HCT116 (cell line): ENCODE data around the gene KRI1. TPM values are rescaled to one million over a fixed set of nuclear protein-coding genes. Genes with fewer than 3 reads are reported as not detected.
A peak's percentile ranks its signal among the peaks of the same experiment; 100 is the strongest.

Experiments used
- ATAC-seq: fragments of 200-7000 bp; cut with Tn5 transposase; 2 replicates; pipeline ENCODE4 v1.9.1; 2020; ENCODE audit warnings: mild to moderate bottlenecking, moderate library complexity
- BruUV-seq: library from RNA; stranded (reverse); fragments of 400-500 nt; replicated peaks from 2 replicates; lab custom pipeline; 2021; lab: Mats Ljungman, UMichigan
- CTCF ChIA-PET: fragments of 300-600 bp; sonication (Branson Sonifier 250); formaldehyde crosslinking; loops from one replicate; lab custom pipeline; 2021; ENCODE audit warnings: antibody characterized with exemption; lab: Charles Lee
- POLR2A ChIA-PET: fragments of 300-600, 350-600 bp; sonication (Branson Sonifier 250); formaldehyde crosslinking; loops from one replicate; lab custom pipeline; 2021; ENCODE audit warnings: antibody characterized with exemption; lab: Charles Lee
- RAD21 ChIA-PET, 2 experiments: fragments of 300-600 bp; sonication (Branson Sonifier 250); formaldehyde crosslinking; loops; one replicate each; lab custom pipeline; 2023; ENCODE audit warnings: low total read pairs in 2 of 2; ENCODE audit not compliant: uncharacterized antibody in 2 of 2, unreplicated experiment in 2 of 2, low non-redundant PET in 1 of 2; lab: Charles Lee
- DNase-seq: peaks from one replicate; pipeline ENCODE4 v3.0.0-alpha.2; 2010; ENCODE audit warnings: low read depth, low spot score
- H2AFZ ChIP-seq: fragments of 200-600 bp; shearing (Covaris generic), sonication (generic); 2 replicates; pipeline ENCODE4 v1.6.1; 2017; ENCODE audit warnings: low read depth, mixed run types, mixed read lengths, antibody characterized with exemption, low read length; ENCODE audit not compliant: poor library complexity, severe bottlenecking
- H3K27ac ChIP-seq: 2 replicates; pipeline ENCODE4 v1.5.1; 2012; ENCODE audit warnings: low read depth, low read length
- H3K27me3 ChIP-seq: fragments of 200-600 bp; sonication (generic); 2 replicates; pipeline ENCODE4 v1.6.1; 2016; ENCODE audit warnings: mixed run types, low read length, mixed read lengths; ENCODE audit not compliant: insufficient read depth
- H3K36me3 ChIP-seq, 2 experiments: fragments of 200-500 bp in 1 of 2; fragments of 200-600 bp in 1 of 2; sonication (Bioruptor generic) in 1 of 2; sonication (generic) in 1 of 2; 2 replicates each; pipeline versions ENCODE4 v1.5.1 to v1.6.1; 2014 to 2016; ENCODE audit warnings: low read length in 2 of 2, inconsistent platforms in 1 of 2, mixed read lengths in 1 of 2, mixed run types in 1 of 2; ENCODE audit not compliant: insufficient read depth in 2 of 2, control insufficient read depth in 1 of 2
- H3K4me1 ChIP-seq, 2 experiments: fragments of 200-600 bp in 1 of 2; sonication (generic) in 1 of 2; 2 replicates each; pipeline versions ENCODE4 v1.5.1 to v1.6.1; 2012 to 2017; ENCODE audit warnings: low read length in 2 of 2, inconsistent platforms in 1 of 2, mild to moderate bottlenecking in 1 of 2, mixed read lengths in 1 of 2, mixed run types in 1 of 2, moderate library complexity in 1 of 2; ENCODE audit not compliant: insufficient read depth in 2 of 2, control insufficient read depth in 1 of 2
- H3K4me2 ChIP-seq: fragments of 200-600 bp; sonication (generic); 2 replicates; pipeline ENCODE4 v1.6.1; 2017; ENCODE audit warnings: mixed run types, low read length, mixed read lengths
- H3K4me3 ChIP-seq, 2 experiments: fragments of 200-600 bp in 1 of 2; sonication (generic) in 1 of 2; replicated peaks in 1 of 2; 2 replicates each; pipeline ENCODE4 v1.5.1; 2011 to 2016; ENCODE audit warnings: low read length in 2 of 2, control low read depth in 1 of 2, low read depth in 1 of 2, mild to moderate bottlenecking in 1 of 2, mixed read lengths in 1 of 2, mixed run types in 1 of 2
- H3K79me2 ChIP-seq: fragments of 200-600 bp; sonication (generic); 2 replicates; pipeline ENCODE4 v1.6.1; 2017; ENCODE audit warnings: mild to moderate bottlenecking, mixed run types, low read length, moderate library complexity, mixed read lengths; ENCODE audit not compliant: insufficient read depth
- H3K9ac ChIP-seq: fragments of 200-600 bp; sonication (generic); 2 replicates; pipeline ENCODE4 v1.6.1; 2016; ENCODE audit warnings: low read length, mixed read lengths
- H3K9me2 ChIP-seq: fragments of 200-600 bp; sonication (generic), shearing (Covaris generic); 2 replicates; pipeline ENCODE4 v1.6.1; 2017; ENCODE audit warnings: mixed run types, mild to moderate bottlenecking, moderate library complexity; ENCODE audit not compliant: insufficient read depth
- H3K9me3 ChIP-seq, 2 experiments: fragments of 200-500 bp in 1 of 2; fragments of 200-600 bp in 1 of 2; sonication (Bioruptor generic) in 1 of 2; sonication (generic) in 1 of 2; 2 replicates each; pipeline ENCODE4 v1.6.1; 2014 to 2017; ENCODE audit warnings: low read length in 2 of 2, mixed read lengths in 2 of 2, inconsistent platforms in 1 of 2, low read depth in 1 of 2, mild to moderate bottlenecking in 1 of 2, mixed run types in 1 of 2, moderate library complexity in 1 of 2; ENCODE audit not compliant: control insufficient read depth in 1 of 2, insufficient read depth in 1 of 2
- H4K20me1 ChIP-seq: fragments of 200-600 bp; sonication (generic), shearing (Covaris generic); 2 replicates; pipeline ENCODE4 v1.6.1; 2017; ENCODE audit warnings: mixed run types, mild to moderate bottlenecking, moderate library complexity; ENCODE audit not compliant: insufficient read depth
- CBX3 ChIP-seq: IDR thresholded peaks from 2 replicates; pipeline ENCODE4 v1.6.1; 2012; ENCODE audit warnings: low read depth
- CTCF ChIP-seq, 3 experiments: fragments of 200-600 bp in 1 of 3; sonication (generic) in 1 of 3; IDR thresholded peaks in 2 of 3; conservative IDR thresholded peaks in 1 of 3; 2 replicates each; pipeline ENCODE4 v1.5.1; 2012 to 2017; ENCODE audit warnings: low read depth in 2 of 3, low read length in 2 of 3, antibody characterized with exemption in 1 of 3, borderline replicate concordance in 1 of 3, control low read depth in 1 of 3, mild to moderate bottlenecking in 1 of 3, mixed read lengths in 1 of 3, mixed run types in 1 of 3, moderate library complexity in 1 of 3; ENCODE audit not compliant: insufficient read depth in 1 of 3
- MAX ChIP-seq: IDR thresholded peaks from 2 replicates; pipeline ENCODE4 v1.6.1; 2012
- POLR2AphosphoS5 ChIP-seq: IDR thresholded peaks from 2 replicates; pipeline ENCODE4 v1.6.1; 2011; ENCODE audit warnings: mild to moderate bottlenecking, low read depth, low read length, moderate library complexity
- ZBTB33 ChIP-seq: IDR thresholded peaks from 2 replicates; pipeline ENCODE4 v1.6.1; 2011; ENCODE audit warnings: mild to moderate bottlenecking, low read length, moderate library complexity; ENCODE audit not compliant: insufficient replicate concordance; ENCODE audit errors: extremely low read depth
- intact Hi-C: fragments of 100-400 bp; cut with micrococcal nuclease; formaldehyde crosslinking; loops from 2 replicates; pipeline ENCODE4 v1.10.0; 2022
- microRNA counts: library from miRNA; unstranded; fragments of <30 nt; microRNA quantifications from one replicate; lab custom pipeline; 2015
- microRNA-seq: library from miRNA; unstranded; fragments of <30 nt; microRNA quantifications from one replicate; pipeline ENCODE4, GENCODE V29; 2016; ENCODE audit warnings: borderline number of aligned reads
- total RNA-seq: library from RNA; stranded (reverse); gene quantifications from one replicate; pipeline ENCODE4 v1.2.1, GENCODE V29; 2021; ENCODE audit not compliant: unreplicated experiment

The KRI1 gene
- total RNA-seq, 1 experiment from 2014 or later: 44.0 TPM

GRCh38 chr19:10505583-10506229, 60.1 kb downstream of the KRI1 start:
- BruUV-seq: no TSS peak
- no peak overlapping the region for H3K4me3 ChIP-seq
- peak overlapping the region; percentile 10; the same call in 1 of the 2 replicates for H3K9ac ChIP-seq
- peak; percentile 31 for ATAC-seq
- peak overlapping the region; percentile 58 for H3K4me2 ChIP-seq
- H3K9me3 ChIP-seq: no peaks in the 10 kb centered on the region
- H3K79me2 ChIP-seq: peaks cover 18% of the 10 kb centered on the region
- peak; percentile 60 for DNase-seq
- ChIA-PET CTCF (interaction anchor here (0.5 to 0.9 kb wide), 2 partner anchors 12 to 36 kb away, joined by 3 to 5 read pairs; partner anchors contain the start of gene S1PR5), RAD21 (interaction anchor here in 1 of 2 experiments (0.5 kb wide), 1 partner anchor 81 kb away, joined by 3 read pairs; no protein-coding TSS in a partner anchor), POLR2A (no interaction called here)
- TF ChIP-seq POLR2AphosphoS5 (no peak), CTCF (IDR thresholded peaks at IDR 0.05 in 2 of 3, conservative IDR thresholded peaks at IDR 0.05 in 1 of 3; ENCODE audit: borderline replicate concordance in 1 of 3, insufficient read depth in 1 of 3, low read depth in 2 of 3, low read length in 2 of 3) (peak; percentile 58 to 90 (median 85); a peak in 5 of 6 replicates), CBX3 (peak; percentile 45; the same call in 1 of the 2 replicates), MAX (peak; percentile 81), ZBTB33 (no peak)
- intact Hi-C loops: loop anchor here (5.0 kb wide), 1 partner anchor 37 kb away; the partner anchor contains the start of gene ATG4D
- H3K4me1 ChIP-seq: peaks cover 20 to 41% of the 10 kb centered on the region in 2 experiments
- H3K27ac ChIP-seq: no peak overlapping the region
- no peaks in the 10 kb centered on the region for H3K27me3 ChIP-seq
- no peaks in the 10 kb centered on the region for H3K9me2 ChIP-seq
- H3K36me3 ChIP-seq: no peaks in the 10 kb centered on the region
- H2AFZ ChIP-seq: peak overlapping the region; percentile 94
- no peaks in the 10 kb centered on the region for H4K20me1 ChIP-seq

MicroRNAs within 50 kb of the gene (microRNA counts, 767-probe panel; counts per million panel counts)
- not detected for microRNA hsa-miR-1238 (lab: Ali Mortazavi, UCI)

Small RNAs within 50 kb of the gene (microRNA-seq; reads per million reads assigned to microRNA genes)
- gene MIR1238: not detected

Other genes starting within 250 kb of the KRI1 start
- 21.0 TPM for gene FDX2, start 250.0 kb downstream of the KRI1 start, total RNA-seq
- gene RAVER1, start 232.5 kb downstream of the KRI1 start, total RNA-seq: 71.0 TPM
- 8.3 TPM for gene ICAM3, start 226.4 kb downstream of the KRI1 start, total RNA-seq
- 110 TPM for gene TYK2, start 185.4 kb downstream of the KRI1 start, total RNA-seq
- gene CDC37, start 162.5 kb downstream of the KRI1 start, total RNA-seq: 260 TPM
- 33.7 TPM for gene PDE4A, start 145.5 kb downstream of the KRI1 start, total RNA-seq
- 75.2 TPM for gene KEAP1, start 62.7 kb downstream of the KRI1 start, total RNA-seq
- gene S1PR5, start 48.6 kb downstream of the KRI1 start, total RNA-seq: 4.4 TPM
- gene ATG4D, start 22.1 kb downstream of the KRI1 start, total RNA-seq: 45.4 TPM
- 13.8 TPM for gene CDKN2D, start 3.0 kb upstream of the KRI1 start, total RNA-seq
- gene AP1M2, start 21.3 kb upstream of the KRI1 start, total RNA-seq: 111 TPM
- gene SLC44A2, start 59.5 kb upstream of the KRI1 start, total RNA-seq: 90.9 TPM
- gene ILF3, start 88.3 kb upstream of the KRI1 start, total RNA-seq: 430 TPM
- 54.6 TPM for gene QTRT1, start 135.4 kb upstream of the KRI1 start, total RNA-seq
- 183 TPM for gene DNM2, start 152.1 kb upstream of the KRI1 start, total RNA-seq